Lung (tissue), 12 donors: ENCODE measurements around the gene MRPL9. TPM values are rescaled to one million over a fixed set of nuclear protein-coding genes. Genes with fewer than 3 reads are reported as not detected.

Source experiments
- ATAC-seq: fragments of 200-7000 bp; cut with Tn5 transposase; one replicate; pipeline ENCODE4 v1.9.1; 2020; ENCODE audit warnings: moderate number of reproducible peaks; ENCODE audit not compliant: insufficient read depth, low FRiP score
- DNase-seq, 3 donors: peaks; one replicate each; pipeline ENCODE4 v3.0.0-alpha.2; 2013 to 2017
- H3K27ac ChIP-seq, 2 donors: one replicate each; pipeline ENCODE4 v1.5.1; 2013; ENCODE audit warnings: mild to moderate bottlenecking in 2 of 2, moderate library complexity in 2 of 2, control low read depth in 1 of 2, inconsistent platforms in 1 of 2, low read depth in 1 of 2, low read length in 1 of 2
- H3K27me3 ChIP-seq, 3 donors: one replicate each; pipeline ENCODE4 v1.5.1; 2013; ENCODE audit warnings: low read length in 2 of 3; ENCODE audit not compliant: control insufficient read depth in 3 of 3, insufficient read depth in 3 of 3
- H3K36me3 ChIP-seq, 4 donors: one replicate each; pipeline ENCODE4 v1.5.1; 2013; ENCODE audit warnings: low read length in 4 of 4, mild to moderate bottlenecking in 1 of 4, moderate library complexity in 1 of 4; ENCODE audit not compliant: control insufficient read depth in 4 of 4, insufficient read depth in 4 of 4
- H3K4me1 ChIP-seq, 5 donors: one replicate each; pipeline ENCODE4 v1.5.1; 2013; ENCODE audit warnings: low read length in 5 of 5, mild to moderate bottlenecking in 2 of 5, moderate library complexity in 1 of 5; ENCODE audit not compliant: control insufficient read depth in 5 of 5, insufficient read depth in 5 of 5
- H3K4me3 ChIP-seq: one replicate; pipeline ENCODE4 v1.5.1; 2013; ENCODE audit warnings: mild to moderate bottlenecking, control low read depth, moderate library complexity
- H3K9ac ChIP-seq, 2 donors: one replicate each; pipeline ENCODE4 v1.5.1; 2013; ENCODE audit warnings: low read length in 2 of 2, control low read depth in 1 of 2; ENCODE audit not compliant: insufficient read depth in 1 of 2
- H3K9me3 ChIP-seq, 4 donors: one replicate each; pipeline ENCODE4 v1.5.1; 2013; ENCODE audit warnings: low read length in 3 of 4, mild to moderate bottlenecking in 1 of 4, moderate library complexity in 1 of 4; ENCODE audit not compliant: control insufficient read depth in 4 of 4, insufficient read depth in 3 of 4
- WGBS, 2 donors: extraction: QIAGEN DNeasy Blood & Tissue Kit; methylation state at CpG; one replicate each; pipeline ENCODE4 v1.1.7; 2013; 5-methylcytosine and 5-hydroxymethylcytosine counted together
- polyA plus RNA-seq, 2 donors: library from polyadenylated mRNA; stranded (reverse); fragments of 200-250 nt; gene quantifications; one replicate each; pipeline ENCODE4 v1.2.1, GENCODE V29; 2013
- total RNA-seq, 2 donors: library from RNA; depleted of rRNA in 1 of 2; stranded (reverse); fragments of >200 nt in 1 of 2; gene quantifications; one replicate each; pipeline ENCODE4 v1.2.1, GENCODE V29; 2014 to 2021
- TF ChIP-seq, protein P1 (sequence below): IDR thresholded peaks from 2 replicates; pipeline ENCODE4 v1.5.1; 2012; ENCODE audit warnings: mild to moderate bottlenecking; ENCODE audit errors: control extremely low read depth, extremely low read depth
- donor health status: control.
- donor health status: control.
- donor health status: Bipolar disorder and iron deficiency.
- donor health status: healthy.
- donor health status: DM: yes; HTN: yes; CAD: no.

MRPL9 gene
- total and polyA plus RNA-seq, 4 donors = 51.0 to 68.1 (median 55.6) TPM

DNA sequence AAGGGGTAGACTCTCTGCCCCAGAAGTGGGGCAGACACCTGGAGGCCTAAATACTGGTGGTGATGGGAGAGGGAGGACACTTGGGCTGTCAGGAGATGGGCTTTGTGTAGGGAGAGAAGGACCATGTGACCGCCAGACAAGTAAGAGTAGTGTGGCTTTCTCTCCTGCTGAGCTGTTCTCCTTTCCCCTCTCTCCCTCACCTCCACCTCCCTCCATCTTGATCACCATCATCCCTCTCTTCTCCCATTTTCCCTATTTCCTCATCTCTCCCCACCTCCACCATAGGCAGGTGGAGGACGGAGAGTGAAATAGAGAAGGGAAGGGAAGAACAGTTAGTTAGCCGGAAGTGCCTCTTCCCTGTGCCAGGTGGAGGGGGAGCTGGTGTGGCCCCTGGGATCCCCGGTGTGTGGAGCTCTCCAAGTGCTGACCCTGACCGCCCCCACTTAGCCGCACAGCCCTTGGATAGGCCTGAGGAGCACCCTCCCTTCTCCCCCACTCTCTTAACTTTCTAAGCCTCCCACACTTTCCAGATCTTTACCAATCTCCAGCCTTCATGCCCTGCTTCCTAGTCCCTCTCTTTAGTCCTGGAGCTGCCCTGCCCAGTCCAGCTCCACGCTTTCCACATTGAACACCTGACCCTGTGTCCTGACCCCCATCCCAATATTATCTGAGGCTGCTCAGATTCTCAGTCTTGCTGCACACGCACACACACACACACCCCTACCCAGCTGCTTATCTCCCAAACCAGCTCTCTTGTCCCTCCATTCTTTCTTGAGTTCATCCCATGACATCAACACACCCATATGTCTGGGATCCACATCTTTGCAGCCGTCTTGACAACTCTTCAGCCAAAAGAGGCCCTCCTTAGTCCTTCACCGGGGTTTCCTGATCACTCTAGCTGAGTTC lies 48.2 kb downstream of the MRPL9 start:
- TF ChIP-seq, protein P1, sequence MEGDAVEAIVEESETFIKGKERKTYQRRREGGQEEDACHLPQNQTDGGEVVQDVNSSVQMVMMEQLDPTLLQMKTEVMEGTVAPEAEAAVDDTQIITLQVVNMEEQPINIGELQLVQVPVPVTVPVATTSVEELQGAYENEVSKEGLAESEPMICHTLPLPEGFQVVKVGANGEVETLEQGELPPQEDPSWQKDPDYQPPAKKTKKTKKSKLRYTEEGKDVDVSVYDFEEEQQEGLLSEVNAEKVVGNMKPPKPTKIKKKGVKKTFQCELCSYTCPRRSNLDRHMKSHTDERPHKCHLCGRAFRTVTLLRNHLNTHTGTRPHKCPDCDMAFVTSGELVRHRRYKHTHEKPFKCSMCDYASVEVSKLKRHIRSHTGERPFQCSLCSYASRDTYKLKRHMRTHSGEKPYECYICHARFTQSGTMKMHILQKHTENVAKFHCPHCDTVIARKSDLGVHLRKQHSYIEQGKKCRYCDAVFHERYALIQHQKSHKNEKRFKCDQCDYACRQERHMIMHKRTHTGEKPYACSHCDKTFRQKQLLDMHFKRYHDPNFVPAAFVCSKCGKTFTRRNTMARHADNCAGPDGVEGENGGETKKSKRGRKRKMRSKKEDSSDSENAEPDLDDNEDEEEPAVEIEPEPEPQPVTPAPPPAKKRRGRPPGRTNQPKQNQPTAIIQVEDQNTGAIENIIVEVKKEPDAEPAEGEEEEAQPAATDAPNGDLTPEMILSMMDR = no peak
- 67 to 75% methylated on average over 10 of the region's 10 CpGs for WGBS, 2 donors
- peaks cover 0 to 19% (median 12%) of the 10 kb centered on the region in 5 donors for H3K4me1 ChIP-seq
- H3K27ac ChIP-seq = no peak overlapping the region
- no peak overlapping the region for H3K9ac ChIP-seq
- H3K9me3 ChIP-seq = no peaks in the 10 kb centered on the region
- DNase-seq (no peak), ATAC-seq (no peak)
- peaks cover 0 to 14% (median 14%) of the 10 kb centered on the region in 3 donors for H3K27me3 ChIP-seq
- no peak overlapping the region for H3K4me3 ChIP-seq
- no peaks in the 10 kb centered on the region for H3K36me3 ChIP-seq

DNA sequence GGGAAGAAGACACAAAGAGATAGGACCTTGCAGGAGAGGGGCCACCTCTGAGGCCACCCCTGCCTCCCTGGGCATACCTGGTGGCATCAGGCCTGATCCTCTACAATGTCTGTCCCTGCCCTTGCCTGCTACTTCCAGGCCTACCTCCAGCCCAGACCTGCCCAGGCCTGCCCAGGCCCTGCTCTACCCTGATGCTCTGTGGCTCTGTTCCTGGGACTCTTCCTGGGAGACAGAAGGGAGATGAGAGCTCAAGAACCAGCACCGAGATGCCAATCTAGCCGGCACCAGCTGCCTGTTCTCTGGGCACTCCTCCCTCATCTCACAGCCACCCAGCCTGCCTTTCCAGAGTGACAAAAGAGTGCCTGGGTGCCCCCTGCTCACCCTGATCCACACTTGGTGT lies 49.4 kb downstream of the MRPL9 start:
- TF ChIP-seq, protein P1 = no peak
- H3K27ac ChIP-seq = no peak overlapping the region
- H3K36me3 ChIP-seq = no peaks in the 10 kb centered on the region
- H3K27me3 ChIP-seq = peaks cover 0 to 14% (median 13%) of the 10 kb centered on the region in 3 donors
- H3K4me3 ChIP-seq = no peak overlapping the region
- H3K9ac ChIP-seq = no peak overlapping the region
- ATAC-seq (no peak), DNase-seq (no peak)
- peaks cover 0 to 19% (median 12%) of the 10 kb centered on the region in 5 donors for H3K4me1 ChIP-seq
- H3K9me3 ChIP-seq = no peaks in the 10 kb centered on the region
- WGBS, 2 donors = 86 to 97% methylated on average over 2 of the region's 2 CpGs

DNA sequence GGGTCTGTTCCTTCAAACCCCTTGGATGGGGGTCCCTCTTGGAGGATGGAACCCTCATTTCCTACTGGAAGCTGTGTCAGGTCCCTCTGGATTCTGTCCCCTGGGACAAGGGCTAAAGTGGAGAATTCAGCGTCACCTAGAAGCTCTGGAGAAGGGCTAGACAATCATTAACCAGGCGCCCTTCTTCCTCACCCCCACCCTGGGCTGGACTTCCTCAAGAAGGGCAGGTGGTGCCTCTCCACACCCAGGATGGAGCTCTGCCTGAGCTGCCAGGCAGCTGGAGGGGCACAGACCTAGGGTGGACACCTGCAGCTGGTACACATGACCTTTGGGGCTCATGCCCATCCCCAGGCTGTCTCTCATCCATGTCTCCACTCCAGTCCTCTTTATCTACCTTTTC lies 50.3 kb downstream of the MRPL9 start:
- no peak for ATAC-seq
- Histone ChIP-seq H3K27me3 (peaks cover 0 to 13% (median 7%) of the 10 kb centered on the region in 3 donors), H3K4me1 (peaks cover 0 to 17% (median 12%) of the 10 kb centered on the region in 5 donors), H3K36me3 (no peaks in the 10 kb centered on the region), H3K4me3 (no peak overlapping the region), H3K9ac (no peak overlapping the region), H3K27ac (no peak overlapping the region), H3K9me3 (no peaks in the 10 kb centered on the region)
- TF ChIP-seq, protein P1 = no peak
- peak in 2 of 3 donors; percentile 46 to 64 for DNase-seq
- whole genome bisulfite sequencing, 2 donors = 72 to 81% methylated on average over 2 of the region's 2 CpGs
